Activated T-cell treated with anti-CD3 and anti-CD28 coated beads, Interleukin-2, amount 50 U/mL, for 48 hours (primary cell): ENCODE data around the gene TMEM52B.
"Not testable (repeated sequence)": the region's sequence is repeated elsewhere in the genome, so short reads cannot be mapped to it uniquely, and the experiment has no call there.

ENCODE experiments used
- DNase-seq, 2 experiments: peaks; one replicate each; pipeline ENCODE4 v3.0.0-alpha.2; 2020

Gene TMEM52B

DNA sequence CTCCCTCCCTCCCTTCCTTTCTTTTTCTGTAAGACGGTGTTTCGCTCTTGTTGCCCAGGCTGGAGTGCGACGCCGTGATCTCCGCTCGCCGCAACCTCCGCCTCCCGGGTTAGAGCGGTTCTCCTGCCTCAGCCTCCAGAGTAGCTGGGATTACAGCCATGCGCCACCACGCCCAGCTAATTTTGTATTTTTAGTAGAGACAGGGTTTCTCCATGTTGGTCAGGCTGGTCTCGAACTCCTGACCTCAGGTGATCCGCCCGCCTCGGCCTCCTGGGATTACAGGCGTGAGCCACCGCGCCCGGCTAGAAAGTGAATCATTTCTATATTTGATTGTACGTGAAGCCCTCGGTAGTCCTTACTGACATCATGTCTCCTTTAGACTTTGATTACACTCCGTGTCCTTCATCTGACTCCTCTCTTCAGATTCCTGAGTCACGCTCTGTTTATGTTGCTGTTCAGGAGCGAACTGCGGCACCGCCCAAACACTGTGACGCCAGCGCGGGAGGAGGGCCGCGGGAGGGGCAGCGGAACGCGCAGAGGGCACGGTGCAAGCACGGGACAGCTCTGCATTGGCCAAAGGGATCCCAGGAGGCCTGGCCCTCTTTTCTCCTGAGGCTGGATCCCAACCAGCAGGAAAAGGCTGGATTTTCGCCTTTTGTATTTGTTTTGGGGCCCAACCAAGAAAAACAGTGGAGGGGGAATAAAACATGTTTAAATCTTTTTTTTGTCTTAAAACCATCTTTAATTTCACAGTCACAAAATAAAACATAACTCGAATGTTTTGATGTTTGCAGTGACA, 33.3 kb downstream of the TMEM52B start:
- DNase-seq, result peak; percentile 87 to 91

DNA sequence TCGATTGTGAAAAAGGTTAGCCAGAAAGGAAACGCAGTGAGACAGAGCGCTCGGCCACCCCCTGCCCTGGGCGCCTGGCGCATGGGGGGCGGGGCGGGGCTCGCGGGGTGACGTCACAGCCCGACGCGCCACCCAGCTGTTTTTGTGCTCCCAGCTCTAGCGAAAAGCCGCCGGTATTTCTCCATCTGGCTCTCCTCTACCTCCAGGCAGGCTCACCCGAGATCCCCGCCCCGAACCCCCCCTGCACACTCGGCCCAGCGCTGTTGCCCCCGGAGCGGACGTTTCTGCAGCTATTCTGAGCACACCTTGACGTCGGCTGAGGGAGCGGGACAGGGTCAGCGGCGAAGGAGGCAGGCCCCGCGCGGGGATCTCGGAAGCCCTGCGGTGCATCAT, 33.9 kb downstream of the TMEM52B start, which contains the start of gene GABARAPL1:
TSS of gene GABARAPL1 (plus strand) at position 139 of the 393 bp plus-strand sequence. CDS start at position 392, 253 bp downstream.
- peak; percentile 82 to 85 for DNase-seq

DNA sequence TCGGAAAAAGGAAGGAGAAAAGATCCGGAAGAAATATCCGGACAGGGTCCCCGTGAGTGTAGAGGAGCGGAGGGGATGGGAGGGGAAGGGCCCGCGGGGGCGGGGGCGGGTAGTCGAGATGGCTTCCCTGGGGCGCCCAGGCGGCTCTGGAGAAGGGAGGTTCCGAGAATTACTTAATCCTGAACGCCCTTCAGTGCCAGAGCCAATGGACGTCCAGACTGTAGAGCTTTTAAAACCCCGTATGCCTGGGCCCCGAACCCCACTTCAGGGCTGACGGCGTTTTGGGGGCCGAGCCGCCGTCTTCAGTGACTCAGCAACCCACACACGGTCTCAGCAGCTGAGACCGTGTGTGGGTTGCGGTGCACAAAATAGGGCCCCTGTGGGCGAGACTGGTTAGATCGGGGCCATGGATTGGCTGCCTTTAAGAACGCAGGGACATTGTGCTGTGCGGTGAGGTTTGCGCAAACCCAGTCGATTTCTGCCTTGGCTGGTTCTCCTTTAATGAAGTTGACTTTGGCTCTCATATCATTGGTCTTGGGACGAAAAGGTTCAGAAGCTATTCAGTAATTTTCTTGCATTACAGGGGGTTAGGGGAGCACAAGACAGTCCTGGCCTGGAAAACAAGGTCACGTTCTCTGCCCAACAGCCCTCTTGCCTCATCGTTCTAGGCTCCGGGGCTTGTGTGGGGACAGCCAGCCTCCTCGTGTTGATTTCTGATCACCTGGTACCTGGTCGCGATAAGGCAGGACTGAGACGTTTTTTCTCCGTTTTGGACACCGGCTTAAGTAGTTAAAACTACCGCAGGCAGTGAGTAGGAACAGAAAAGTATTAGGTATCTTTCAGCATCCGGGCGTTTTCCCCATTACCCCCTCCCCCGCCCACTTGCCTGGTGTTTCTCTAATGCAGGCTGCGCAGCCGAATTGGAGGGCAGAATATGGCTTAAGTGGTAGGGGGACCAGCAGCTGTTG, 34.6 kb downstream of the TMEM52B start:
- DNase-seq, result peak; percentile 82 to 85

DNA sequence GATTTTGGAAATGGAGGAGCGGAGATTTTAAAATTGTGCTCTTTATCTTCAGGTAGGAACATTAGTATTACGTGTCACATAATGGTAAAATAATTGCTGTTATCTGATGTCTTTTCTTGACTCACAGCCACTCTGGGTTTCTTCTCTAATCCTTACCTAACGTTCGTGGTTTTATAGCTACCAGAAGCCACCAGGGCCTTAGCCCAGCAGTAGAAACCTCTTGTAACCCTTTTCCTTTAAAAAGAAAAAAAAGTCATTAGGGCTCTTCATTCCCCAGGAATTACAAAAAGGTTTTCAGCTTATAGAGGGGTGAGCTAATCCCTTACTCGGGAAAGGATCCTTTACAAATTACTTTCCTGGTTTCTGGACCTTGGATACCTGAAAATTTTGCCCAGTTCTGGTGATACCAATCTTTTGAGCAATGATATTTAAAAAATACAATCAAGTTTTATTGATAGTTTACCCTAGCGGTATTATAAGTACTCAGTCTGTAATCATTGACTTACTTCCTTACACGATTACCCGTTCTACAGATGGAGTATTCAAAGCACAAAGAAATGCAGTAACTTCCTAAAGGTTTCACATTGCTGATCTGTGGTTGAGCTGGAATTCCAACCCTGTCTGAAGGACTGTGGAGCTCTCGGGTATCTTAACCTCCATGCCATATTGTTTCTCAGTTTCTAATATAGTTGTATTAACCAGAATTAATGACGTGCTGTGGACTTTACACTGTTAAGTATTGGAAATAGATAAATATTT, 35.5 kb downstream of the TMEM52B start:
- no peak for DNase-seq

DNA sequence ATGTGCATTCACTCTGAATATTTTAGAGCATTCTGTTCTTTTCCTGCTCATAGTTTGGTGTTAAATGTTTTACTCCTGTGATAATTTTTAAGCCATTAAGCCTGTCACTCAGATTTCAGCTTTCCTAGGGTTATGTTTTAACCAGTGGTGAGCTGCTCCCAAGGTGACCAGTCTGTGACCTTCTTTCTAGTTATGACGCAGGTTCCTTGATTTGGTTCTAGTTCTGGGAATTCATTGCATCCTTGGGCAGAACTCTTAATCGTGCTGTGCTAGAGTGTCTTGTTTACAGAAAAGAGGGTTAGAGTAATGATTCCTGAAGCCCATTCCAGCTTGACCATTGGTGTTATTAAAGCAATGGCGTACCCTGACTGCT, 36.0 kb downstream of the TMEM52B start:
- no peak for DNase-seq

DNA sequence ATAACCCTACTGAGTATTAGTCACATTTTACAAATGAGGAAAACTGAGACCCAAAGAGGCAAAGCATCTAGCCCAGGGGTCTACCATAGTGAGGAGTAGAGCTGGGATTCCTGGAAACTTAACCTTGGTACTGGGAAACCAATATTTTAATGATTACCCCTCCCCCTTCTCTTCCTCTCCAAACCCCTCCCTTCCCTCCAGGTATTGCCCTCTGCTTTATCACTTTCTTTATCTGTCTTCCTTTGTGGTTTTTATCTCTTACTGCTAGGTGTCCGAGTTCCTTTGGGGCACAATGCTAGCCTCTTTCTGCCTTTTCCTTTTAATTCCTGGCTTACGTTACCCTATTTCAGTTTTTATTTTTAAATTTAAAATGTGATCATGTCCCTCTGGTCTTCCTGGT, 36.6 kb downstream of the TMEM52B start:
- DNase-seq, result no peak

DNA sequence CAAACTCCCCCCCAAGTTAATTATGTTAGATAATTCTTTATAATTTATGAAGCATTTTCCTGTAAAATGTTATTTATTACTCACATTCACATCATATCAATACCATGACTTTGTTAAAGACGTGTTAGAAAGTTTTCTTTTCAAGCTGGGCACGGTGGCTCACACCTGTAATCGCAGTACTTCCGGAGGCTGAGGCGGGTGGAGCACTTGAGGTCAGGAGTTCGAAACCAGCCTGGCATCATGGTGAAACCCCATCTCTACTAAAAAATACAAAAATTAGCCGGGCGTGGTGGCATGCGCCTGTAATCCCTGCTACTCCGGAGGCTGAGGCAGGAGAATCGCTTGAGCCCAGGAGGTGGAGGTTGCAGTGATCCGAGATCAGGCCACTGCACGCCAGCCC, 37.1 kb downstream of the TMEM52B start:
- DNase-seq, result peak; percentile 35 to 42

DNA sequence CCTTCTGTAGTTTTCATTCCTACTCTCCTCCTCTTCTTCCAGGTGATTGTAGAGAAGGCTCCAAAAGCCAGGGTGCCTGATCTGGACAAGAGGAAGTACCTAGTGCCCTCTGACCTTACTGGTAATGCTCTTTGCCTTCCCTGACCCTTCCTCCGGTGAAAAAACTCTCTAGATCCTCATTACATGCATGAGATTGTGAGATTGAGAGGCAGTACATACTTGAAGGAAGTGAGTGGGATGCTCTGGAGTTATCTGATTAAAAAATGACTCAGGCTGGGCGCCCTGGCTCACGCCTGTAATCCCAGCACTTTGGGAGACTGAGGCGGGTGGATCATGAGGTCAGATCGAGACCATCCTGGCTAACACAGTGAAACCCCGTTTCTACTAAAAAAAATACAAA, 39.2 kb downstream of the TMEM52B start:
- DNase-seq, result no peak

DNA sequence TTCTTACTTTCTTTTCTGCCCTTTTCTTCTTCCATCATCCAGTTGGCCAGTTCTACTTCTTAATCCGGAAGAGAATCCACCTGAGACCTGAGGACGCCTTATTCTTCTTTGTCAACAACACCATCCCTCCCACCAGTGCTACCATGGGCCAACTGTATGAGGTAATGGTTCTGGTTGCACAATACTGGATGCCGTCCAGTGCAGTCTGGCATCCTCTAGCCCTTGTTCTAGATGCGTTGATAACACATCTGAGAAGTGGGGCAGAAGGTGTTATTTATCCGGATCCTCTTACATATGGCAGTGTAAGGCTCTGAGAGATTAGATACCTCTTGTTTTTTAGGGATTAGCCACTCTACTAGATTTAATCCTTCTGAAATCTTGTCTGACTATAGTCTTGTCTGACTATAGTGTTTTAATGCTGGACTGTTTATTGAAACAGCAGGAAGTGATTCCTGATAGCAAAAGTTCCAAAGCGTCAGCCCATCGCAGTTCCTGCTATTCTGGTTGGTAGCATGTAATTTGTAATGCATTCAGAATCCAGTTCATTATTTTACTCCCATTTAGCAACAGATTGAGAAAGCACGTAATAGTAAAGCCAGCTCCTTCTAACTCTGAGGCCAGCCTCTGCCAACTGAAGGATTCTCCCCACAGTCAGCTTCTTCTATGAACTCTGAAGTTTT, 41.7 kb downstream of the TMEM52B start:
- DNase-seq, result no peak

DNA sequence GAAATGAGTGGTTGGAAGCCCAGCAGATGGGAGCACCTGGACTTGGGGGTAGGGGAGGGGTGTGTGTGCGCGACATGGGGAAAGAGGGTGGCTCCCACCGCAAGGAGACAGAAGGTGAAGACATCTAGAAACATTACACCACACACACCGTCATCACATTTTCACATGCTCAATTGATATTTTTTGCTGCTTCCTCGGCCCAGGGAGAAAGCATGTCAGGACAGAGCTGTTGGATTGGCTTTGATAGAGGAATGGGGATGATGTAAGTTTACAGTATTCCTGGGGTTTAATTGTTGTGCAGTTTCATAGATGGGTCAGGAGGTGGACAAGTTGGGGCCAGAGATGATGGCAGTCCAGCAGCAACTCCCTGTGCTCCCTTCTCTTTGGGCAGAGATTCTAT, 43.0 kb downstream of the TMEM52B start:
- DNase-seq, result no peak

DNA sequence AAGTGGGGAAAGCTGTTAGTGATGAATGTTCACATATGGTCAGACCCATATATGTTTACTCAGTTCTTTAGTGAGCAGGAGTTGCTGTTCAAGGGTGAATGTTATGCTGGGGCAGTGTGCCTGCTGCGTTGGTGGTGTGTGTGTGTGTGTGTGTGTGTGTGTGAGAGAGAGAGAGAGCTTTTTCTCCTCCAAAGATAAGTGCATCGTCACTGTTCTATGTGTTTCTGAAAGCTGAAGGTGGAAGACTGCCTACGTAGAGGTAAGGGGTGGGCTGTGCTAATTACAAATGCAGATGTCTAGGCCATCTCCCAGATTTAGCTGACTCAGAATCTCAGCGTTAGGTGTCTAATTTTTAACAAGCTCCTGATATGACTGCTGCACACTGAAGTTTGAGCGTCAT, 44.4 kb downstream of the TMEM52B start:
- DNase-seq, result no peak

DNA sequence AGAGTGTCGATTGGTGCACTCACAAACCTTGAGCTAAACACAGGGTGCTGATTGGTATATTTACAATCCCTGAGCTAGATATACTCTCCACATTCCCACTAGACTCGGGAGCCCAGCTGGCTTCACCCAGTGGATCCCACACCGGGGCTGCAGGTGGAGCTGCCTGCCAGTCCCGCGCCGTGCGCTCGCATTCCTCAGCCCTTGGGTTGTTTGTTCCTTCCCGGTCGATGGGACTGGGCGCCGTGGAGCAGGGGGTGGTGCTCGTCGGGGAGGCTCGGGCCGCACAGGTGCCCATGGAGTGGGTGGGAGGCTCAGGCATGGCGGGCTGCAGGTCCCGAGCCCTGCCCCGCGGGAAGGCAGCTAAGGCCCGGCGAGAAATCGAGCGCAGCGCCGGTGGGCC, 46.6 kb downstream of the TMEM52B start:
- DNase-seq, result not testable (repeated sequence)

DNA sequence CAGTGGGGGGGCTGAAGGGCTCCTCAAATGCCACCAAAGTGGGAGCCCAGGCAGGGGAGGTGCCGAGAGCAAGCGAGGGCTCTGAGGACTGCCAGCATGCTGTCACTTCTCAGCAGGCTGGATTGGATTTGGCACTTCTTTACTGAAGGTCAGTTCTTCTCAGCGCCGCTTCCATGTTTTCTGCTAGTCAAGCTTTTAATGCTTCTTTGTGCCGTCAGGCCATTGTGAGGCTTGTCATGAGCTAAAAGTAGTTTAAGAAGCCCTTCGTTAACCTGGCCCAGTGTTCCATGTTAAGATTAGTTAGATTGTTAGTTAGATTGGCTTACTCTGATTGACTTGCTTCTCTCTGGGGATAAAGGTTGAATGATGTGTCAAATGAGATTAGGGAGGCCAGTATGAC, 47.3 kb downstream of the TMEM52B start:
- no peak for DNase-seq

DNA sequence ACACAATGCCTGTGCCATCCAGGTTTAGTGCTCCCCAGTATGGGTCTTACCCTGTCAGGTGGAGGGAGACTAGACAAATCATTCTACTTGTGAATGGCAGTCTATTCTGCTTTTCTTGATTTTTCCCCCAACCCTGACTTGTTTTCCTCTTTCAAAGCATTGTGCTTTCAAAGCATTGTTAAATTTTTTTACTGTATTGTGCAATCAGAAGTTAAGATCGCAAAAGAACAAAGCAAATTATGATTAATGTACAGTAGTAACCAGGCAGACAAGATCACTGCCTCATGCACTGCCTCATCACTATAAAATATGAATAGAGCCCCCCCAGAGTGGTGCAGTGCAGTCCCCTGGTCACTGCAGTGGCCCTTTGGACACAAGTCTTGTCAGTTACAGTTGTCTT, 47.9 kb downstream of the TMEM52B start:
- DNase-seq, result no peak

DNA sequence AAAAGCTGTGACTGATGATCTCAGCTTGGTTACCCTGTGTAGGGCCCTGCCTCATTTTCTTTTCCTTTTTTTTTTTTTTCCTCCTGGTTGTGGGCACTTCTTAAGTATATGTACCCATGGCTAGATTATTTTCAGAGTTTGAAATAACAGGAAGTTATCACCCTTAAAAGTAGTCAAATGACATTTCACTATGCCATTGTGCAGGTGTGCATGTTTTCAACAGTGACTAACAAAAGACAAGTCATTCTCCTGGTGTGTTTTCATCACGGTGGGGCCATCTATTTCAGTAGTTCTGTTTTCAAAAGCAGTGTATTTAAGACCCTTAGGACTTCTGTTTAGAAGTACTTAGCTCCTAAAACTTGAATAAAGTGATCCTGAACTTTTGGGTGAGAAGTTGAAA, 48.8 kb downstream of the TMEM52B start:
- no peak for DNase-seq

DNA sequence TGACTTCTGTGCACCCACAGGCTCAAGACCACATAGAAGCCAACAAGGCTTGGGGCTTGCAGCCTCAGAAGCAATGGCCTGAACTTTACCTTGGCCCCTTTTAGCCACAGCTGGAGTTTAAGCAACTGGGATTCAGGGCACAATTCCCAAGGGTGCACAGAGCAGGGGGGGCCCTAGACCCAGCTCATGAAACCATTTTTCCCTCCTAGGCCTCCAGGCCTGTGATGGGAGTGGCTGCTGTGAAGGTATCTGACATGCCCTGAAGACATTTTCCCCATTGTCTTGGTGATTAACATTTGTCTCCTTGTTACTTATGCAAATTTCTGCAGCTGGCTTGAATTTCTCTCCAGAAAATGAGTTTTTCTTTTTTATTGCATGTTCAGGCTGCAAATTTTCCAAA, 55.7 kb downstream of the TMEM52B start:
- no peak for DNase-seq

DNA sequence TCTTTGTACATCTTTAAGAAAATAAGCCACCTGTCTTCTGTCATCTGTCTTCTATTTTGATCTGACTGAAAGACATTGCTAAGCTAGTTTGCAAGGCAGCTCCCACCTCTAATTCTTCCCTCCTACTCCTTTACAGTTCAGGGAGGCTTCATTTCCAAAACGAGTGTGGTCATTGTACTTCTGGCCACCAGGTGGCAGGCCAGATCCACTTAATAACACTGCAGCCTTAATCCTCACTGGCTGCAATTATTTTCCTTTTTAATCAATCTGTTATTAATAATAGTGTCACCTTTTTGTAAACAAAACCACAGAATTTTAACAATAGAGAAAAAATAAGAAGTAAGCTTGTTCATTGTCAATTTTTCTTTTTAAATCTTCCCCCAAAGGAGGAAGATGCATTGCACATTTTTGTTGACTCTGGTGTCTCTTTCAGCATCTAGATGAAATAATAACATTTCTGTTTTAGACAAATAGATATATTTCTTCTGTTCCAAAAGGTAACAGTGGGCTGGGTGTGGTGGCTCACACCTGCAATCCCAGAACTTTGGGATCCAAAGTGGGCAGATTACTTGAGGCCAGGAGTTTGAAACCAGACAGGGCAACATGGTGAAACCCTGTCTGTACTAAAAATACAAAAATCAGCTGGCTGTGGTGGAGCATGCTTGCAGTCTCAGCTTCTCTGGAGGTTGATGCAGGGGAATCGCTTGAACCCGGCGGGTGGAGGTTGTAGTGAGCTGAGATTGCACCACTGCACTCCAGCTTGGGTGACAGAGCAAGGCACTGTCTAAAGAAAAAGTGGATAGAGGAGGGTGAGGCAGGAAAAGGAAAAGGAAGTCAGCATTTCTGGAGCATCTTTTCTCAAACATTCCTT, 57.2 kb downstream of the TMEM52B start:
- DNase-seq, result peak in 1 of 2 experiments; percentile 48

DNA sequence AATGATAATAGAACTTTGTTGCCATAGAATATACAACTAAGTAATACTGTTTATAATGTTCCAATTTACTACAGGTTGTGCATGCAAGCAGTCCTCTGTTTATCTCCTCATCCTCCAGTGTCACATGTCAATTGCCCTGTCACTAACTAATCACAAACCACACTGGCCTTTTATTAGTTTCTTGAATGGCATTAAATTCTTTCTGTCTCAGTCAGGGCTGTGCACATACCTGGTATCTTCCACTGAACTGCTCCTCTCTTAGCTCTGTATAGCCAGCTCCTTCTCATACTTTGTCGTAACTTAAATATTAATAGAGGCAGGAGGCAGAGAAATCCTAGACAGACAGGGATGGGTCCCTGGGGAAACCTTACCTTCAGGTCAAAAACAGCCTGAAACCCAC, 57.9 kb downstream of the TMEM52B start:
- DNase-seq, result no peak

DNA sequence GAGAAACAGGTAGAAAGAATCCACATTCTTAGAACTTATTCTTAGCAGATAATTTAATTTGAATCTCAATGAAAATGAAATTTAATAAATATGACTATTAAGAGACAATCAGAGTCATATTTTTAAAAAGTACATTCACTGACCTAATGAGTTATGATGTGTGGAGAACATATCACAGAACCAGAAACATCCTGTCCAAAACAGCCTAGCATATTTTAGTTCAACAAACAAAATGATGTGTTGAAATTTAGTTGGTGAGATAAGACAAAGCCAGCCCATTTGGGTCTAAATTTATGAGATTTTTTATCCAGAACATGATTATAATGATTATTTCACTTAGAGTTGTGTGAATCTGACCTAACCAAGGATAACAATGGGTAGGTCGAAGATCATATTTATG, 59.7 kb downstream of the TMEM52B start:
- DNase-seq, result no peak

DNA sequence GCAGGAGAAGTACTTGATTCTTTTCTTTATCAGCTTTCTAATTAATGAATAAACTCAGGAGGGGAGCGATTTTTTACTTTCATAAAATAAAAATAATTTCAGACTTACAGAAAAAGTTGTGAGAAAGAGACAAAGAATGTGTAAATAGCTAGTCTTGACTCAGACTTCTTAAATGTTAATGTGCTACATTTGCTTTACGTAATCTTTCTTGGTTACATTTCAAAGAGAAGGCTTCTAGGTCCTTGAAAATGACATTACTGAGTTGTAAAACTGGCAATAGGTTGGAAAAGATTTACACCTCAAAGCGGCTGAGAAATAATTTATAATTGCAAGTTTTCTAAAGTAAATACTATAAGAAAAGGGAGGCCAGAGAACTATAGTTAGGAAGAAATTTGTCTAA, 62.5 kb downstream of the TMEM52B start:
- DNase-seq, result no peak
